ENCODE data around the gene PLS1. TPM values are rescaled to one million over a fixed set of nuclear protein-coding genes. Genes with fewer than 3 reads are reported as not detected.

Gene PLS1
- total and polyA plus RNA-seq, 2 of the 8 experiments (the other 6 are each of a cell fraction or from before 2014, with no cell fraction given) = 18.7 to 44.7 TPM

DNA sequence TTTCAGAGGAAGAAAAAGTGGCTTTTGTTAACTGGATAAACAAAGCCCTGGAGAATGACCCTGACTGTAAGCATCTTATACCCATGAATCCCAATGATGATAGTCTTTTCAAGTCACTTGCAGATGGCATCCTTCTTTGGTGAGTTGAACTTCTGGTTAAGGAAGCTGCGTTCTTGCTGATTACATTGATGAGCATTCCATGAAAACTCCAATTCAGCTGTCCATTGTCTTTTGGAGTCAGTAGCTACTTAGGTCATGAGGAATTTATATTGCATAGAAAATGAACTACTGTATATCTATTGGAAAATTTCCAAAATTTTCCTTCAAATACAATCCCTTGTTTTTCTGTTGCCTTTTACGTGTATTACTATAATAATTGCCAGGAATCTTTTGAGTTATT lies 80.0 kb downstream of the PLS1 start:
- no peak overlapping the region for H2BK20ac ChIP-seq (ENCODE audit: low read length)
- H4K20me1 ChIP-seq (replicated peaks in 1 of 2; ENCODE audit: control insufficient read depth in 1 of 2, insufficient read depth in 2 of 2, low read length in 2 of 2) = no peaks in the 10 kb centered on the region
- no peak overlapping the region for H2AFZ ChIP-seq (ENCODE audit: low read length)
- H3K56ac ChIP-seq (replicated peaks; ENCODE audit: insufficient read length, low read depth, low read length) = no peak overlapping the region
- no peak overlapping the region for H3K23ac ChIP-seq (ENCODE audit: insufficient read length)
- H3K23me2 ChIP-seq (ENCODE audit: low read depth, low read length) = no peaks in the 10 kb centered on the region
- no peaks in the 10 kb centered on the region for H3K27me3 ChIP-seq (replicated peaks in 1 of 4; ENCODE audit: control insufficient read depth in 3 of 4, extremely low read depth in 1 of 4, insufficient read depth in 3 of 4, low read length in 3 of 4)
- no peak overlapping the region for H3K4me2 ChIP-seq (ENCODE audit: insufficient read depth in 1 of 2, low read depth in 2 of 2, low read length in 2 of 2)
- H2BK12ac ChIP-seq (ENCODE audit: low read depth, low read length) = no peak overlapping the region
- DNase-seq (ENCODE audit: low read depth in 1 of 2, low spot score in 2 of 2) (no peak), FAIRE-seq (no peak)
- ChIA-PET POLR2A (ENCODE audit: partially characterized antibody) (no interaction called here), CTCF (ENCODE audit: partially characterized antibody) (interaction anchor here (1.6 kb wide), 1 partner anchor 153 kb away, joined by 4 read pairs; no protein-coding TSS in a partner anchor)
- no peak overlapping the region for H2AK5ac ChIP-seq (ENCODE audit: low read depth, low read length)
- H2BK120ac ChIP-seq (replicated peaks; ENCODE audit: low read depth, low read length) = no peak overlapping the region
- no peak overlapping the region for H2BK15ac ChIP-seq (ENCODE audit: low read length)
- H3K4ac ChIP-seq (replicated peaks; ENCODE audit: insufficient read length, low read depth, low read length) = no peak overlapping the region
- H3K4me1 ChIP-seq (replicated peaks in 1 of 4; ENCODE audit: control insufficient read depth in 3 of 4, insufficient read depth in 4 of 4, low read length in 3 of 4) = no peaks in the 10 kb centered on the region
- no peaks in the 10 kb centered on the region for H3K9me3 ChIP-seq (ENCODE audit: insufficient read depth in 2 of 2, low read depth in 1 of 2, low read length in 1 of 2)
- H3K79me1 ChIP-seq (ENCODE audit: low read depth, low read length) = no peaks in the 10 kb centered on the region; the same call in 1 of the 2 replicates
- no peaks in the 10 kb centered on the region for H3K79me2 ChIP-seq (ENCODE audit: control insufficient read depth in 1 of 2, insufficient read depth in 2 of 2, low read length in 2 of 2)
- TF ChIP-seq CEBPB (IDR thresholded peaks at IDR 0.05; ENCODE audit: low read depth, low read length) = no peak
- TF ChIP-seq ASH2L (IDR thresholded peaks at IDR 0.05; ENCODE audit: low read length) = no peak
- TF ChIP-seq, protein P1, sequence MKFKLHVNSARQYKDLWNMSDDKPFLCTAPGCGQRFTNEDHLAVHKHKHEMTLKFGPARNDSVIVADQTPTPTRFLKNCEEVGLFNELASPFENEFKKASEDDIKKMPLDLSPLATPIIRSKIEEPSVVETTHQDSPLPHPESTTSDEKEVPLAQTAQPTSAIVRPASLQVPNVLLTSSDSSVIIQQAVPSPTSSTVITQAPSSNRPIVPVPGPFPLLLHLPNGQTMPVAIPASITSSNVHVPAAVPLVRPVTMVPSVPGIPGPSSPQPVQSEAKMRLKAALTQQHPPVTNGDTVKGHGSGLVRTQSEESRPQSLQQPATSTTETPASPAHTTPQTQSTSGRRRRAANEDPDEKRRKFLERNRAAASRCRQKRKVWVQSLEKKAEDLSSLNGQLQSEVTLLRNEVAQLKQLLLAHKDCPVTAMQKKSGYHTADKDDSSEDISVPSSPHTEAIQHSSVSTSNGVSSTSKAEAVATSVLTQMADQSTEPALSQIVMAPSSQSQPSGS (IDR thresholded peaks at IDR 0.05; ENCODE audit: low read length) = no peak
- TF ChIP-seq EP300 (IDR thresholded peaks at IDR 0.05; ENCODE audit: borderline replicate concordance in 1 of 2, low read depth in 2 of 2, low read length in 2 of 2) = no peak
- TF ChIP-seq, protein P2, sequence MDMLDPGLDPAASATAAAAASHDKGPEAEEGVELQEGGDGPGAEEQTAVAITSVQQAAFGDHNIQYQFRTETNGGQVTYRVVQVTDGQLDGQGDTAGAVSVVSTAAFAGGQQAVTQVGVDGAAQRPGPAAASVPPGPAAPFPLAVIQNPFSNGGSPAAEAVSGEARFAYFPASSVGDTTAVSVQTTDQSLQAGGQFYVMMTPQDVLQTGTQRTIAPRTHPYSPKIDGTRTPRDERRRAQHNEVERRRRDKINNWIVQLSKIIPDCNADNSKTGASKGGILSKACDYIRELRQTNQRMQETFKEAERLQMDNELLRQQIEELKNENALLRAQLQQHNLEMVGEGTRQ (IDR thresholded peaks at IDR 0.05; ENCODE audit: low read length) = no peak
- TF ChIP-seq SAP30 (IDR thresholded peaks at IDR 0.05; ENCODE audit: insufficient read depth, insufficient replicate concordance, low read length) = no peak
- no peak overlapping the region for H4K91ac ChIP-seq (replicated peaks; ENCODE audit: insufficient read length, low read length)
- WGBS, 2 experiments (ENCODE audit: extremely low coverage in 1 of 2, insufficient coverage in 1 of 2, insufficient read length in 1 of 2, insufficient replicate concordance in 2 of 2, low coverage in 1 of 2, low lambda C conversion rate in 2 of 2, missing lambda C conversion rate in 1 of 2) = 90% methylated on average over 2 of the region's 2 CpGs; no CpG with 5 or more reads in 1 of the 2 experiments
- H3K27ac ChIP-seq (ENCODE audit: low read depth, low read length) = no peak overlapping the region
- H3K18ac ChIP-seq (ENCODE audit: extremely low read depth, low read length) = no peak overlapping the region
- H3K9ac ChIP-seq (replicated peaks in 1 of 4; ENCODE audit: extremely low read depth in 1 of 4, low read depth in 3 of 4, low read length in 3 of 4) = no peak overlapping the region
- no peak overlapping the region for H3K4me3 ChIP-seq (ENCODE audit: extremely low read depth in 1 of 4, insufficient read depth in 2 of 4, low read depth in 3 of 4, low read length in 4 of 4)
- H4K5ac ChIP-seq (ENCODE audit: insufficient read length, low read depth, low read length) = no peak overlapping the region
- no peak overlapping the region for H2BK5ac ChIP-seq (ENCODE audit: low read depth, low read length)
- H4K8ac ChIP-seq (ENCODE audit: extremely low read depth, insufficient read depth, low read length) = no peak overlapping the region
- H3K36me3 ChIP-seq (ENCODE audit: control insufficient read depth in 2 of 4, insufficient read depth in 4 of 4, low read length in 3 of 4) = peaks cover 0 to 3% (median 0%) of the 10 kb centered on the region in 4 experiments; a peak in 1 of 8 replicates
- H3K14ac ChIP-seq (ENCODE audit: insufficient read length) = no peak overlapping the region
